CD4-positive, alpha-beta T cell treated with Interleukin-4 for 4 hours (primary cell): Measurements from ENCODE around the gene CEP164.

Experiments
- DNase-seq: peaks from one replicate; pipeline ENCODE4 v3.0.0-alpha.2; 2020

The CEP164 gene

GRCh38 chr11:117424781-117425180 is 97.1 kb downstream of the CEP164 start:
- no peak for DNase-seq

- no peak for DNase-seq
Observed at GRCh38 chr11:117425679-117426296, 98.1 kb downstream of the CEP164 start.

GRCh38 chr11:117426297-117426685 is 98.6 kb downstream of the CEP164 start:
- DNase-seq: peak; percentile 48

- no peak for DNase-seq
Observed at GRCh38 chr11:117426941-117427340, 99.3 kb downstream of the CEP164 start.

- DNase-seq: no peak
Observed at GRCh38 chr11:117427356-117427874, 99.8 kb downstream of the CEP164 start.

- DNase-seq: no peak
Observed at GRCh38 chr11:117428186-117428855, 100.7 kb downstream of the CEP164 start.

- DNase-seq: no peak
Observed at GRCh38 chr11:117428856-117429229, 101.2 kb downstream of the CEP164 start.

GRCh38 chr11:117430293-117430955 is 102.8 kb downstream of the CEP164 start:
- DNase-seq: no peak

- DNase-seq: no peak
Observed at GRCh38 chr11:117431436-117431835, 103.8 kb downstream of the CEP164 start.

GRCh38 chr11:117433717-117434116 is 106.1 kb downstream of the CEP164 start:
- no peak for DNase-seq

GRCh38 chr11:117434481-117434880 is 106.8 kb downstream of the CEP164 start:
- no peak for DNase-seq

GRCh38 chr11:117435326-117435725 is 107.7 kb downstream of the CEP164 start:
- DNase-seq: no peak

- no peak for DNase-seq
Observed at GRCh38 chr11:117437041-117437790, 109.6 kb downstream of the CEP164 start.

- no peak for DNase-seq
Observed at GRCh38 chr11:117437791-117438130, 110.1 kb downstream of the CEP164 start.

- no peak for DNase-seq
Observed at GRCh38 chr11:117438371-117439000, 110.8 kb downstream of the CEP164 start.

GRCh38 chr11:117439256-117439655 is 111.6 kb downstream of the CEP164 start:
- no peak for DNase-seq

GRCh38 chr11:117440258-117440657 is 112.6 kb downstream of the CEP164 start:
- no peak for DNase-seq

GRCh38 chr11:117441146-117441975 is 113.7 kb downstream of the CEP164 start:
- no peak for DNase-seq

GRCh38 chr11:117442049-117442868 is 114.6 kb downstream of the CEP164 start:
- no peak for DNase-seq

- DNase-seq: no peak
Observed at GRCh38 chr11:117442869-117443239, 115.2 kb downstream of the CEP164 start.
